C4-2B (cell line): ENCODE measurements around the gene ELOVL6.

Experiments
- H3K27ac ChIP-seq: fragments of 450-650 bp; 2 replicates; pipeline ENCODE4 v1.5.1; 2017
- ZFX ChIP-seq: fragments of 450-650 bp; IDR thresholded peaks from 2 replicates; pipeline ENCODE4 v1.6.1; 2017
- TF ChIP-seq, protein P1 (sequence below): fragments of 450-650 bp; conservative IDR thresholded peaks from 2 replicates; pipeline ENCODE4 v1.5.1; 2017; ENCODE audit warnings: mild to moderate bottlenecking

Gene ELOVL6

DNA sequence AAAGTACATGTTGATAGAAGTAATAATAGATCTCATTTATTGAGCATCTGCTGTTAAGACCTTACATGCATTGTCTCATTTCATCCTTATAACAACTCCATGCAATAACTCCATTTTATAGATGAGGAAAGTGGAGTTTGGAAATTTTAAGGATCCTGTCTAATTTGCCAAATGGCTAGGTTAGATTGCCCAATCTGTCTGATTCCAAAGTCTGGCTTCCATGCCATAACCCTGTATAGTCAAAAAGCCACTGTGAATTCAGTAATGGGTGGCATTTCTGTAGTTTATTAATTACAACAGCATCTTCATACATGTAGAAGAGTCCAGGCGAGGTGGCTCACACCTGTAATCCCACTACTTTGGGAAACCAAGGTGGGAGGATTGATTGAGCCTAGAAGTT, 8.8 kb upstream of the ELOVL6 start:
- TF ChIP-seq, protein P1, sequence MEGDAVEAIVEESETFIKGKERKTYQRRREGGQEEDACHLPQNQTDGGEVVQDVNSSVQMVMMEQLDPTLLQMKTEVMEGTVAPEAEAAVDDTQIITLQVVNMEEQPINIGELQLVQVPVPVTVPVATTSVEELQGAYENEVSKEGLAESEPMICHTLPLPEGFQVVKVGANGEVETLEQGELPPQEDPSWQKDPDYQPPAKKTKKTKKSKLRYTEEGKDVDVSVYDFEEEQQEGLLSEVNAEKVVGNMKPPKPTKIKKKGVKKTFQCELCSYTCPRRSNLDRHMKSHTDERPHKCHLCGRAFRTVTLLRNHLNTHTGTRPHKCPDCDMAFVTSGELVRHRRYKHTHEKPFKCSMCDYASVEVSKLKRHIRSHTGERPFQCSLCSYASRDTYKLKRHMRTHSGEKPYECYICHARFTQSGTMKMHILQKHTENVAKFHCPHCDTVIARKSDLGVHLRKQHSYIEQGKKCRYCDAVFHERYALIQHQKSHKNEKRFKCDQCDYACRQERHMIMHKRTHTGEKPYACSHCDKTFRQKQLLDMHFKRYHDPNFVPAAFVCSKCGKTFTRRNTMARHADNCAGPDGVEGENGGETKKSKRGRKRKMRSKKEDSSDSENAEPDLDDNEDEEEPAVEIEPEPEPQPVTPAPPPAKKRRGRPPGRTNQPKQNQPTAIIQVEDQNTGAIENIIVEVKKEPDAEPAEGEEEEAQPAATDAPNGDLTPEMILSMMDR = no peak
- TF ChIP-seq ZFX = no peak
- H3K27ac ChIP-seq = no peak overlapping the region

DNA sequence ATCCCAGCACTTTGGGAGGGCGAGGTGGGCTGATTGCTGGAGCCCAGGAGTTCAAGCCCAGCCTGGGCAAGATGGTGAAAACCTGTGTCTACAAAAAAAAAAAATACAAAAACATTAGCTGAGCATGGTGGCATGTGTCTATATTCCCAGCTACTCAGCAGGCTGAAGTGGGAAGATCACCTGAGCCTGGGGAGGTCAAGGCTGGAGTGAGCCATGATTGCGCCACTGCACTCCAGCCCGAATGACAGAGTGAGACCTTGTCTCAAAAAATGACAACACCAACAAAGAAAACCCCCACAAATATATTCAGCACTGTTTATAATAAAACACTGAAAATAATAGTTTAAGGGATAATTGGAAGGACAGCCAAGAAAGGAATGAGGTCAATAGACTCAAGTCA, 3.6 kb upstream of the ELOVL6 start:
- TF ChIP-seq, protein P1 = no peak
- no peak for TF ChIP-seq ZFX
- no peak overlapping the region for H3K27ac ChIP-seq

DNA sequence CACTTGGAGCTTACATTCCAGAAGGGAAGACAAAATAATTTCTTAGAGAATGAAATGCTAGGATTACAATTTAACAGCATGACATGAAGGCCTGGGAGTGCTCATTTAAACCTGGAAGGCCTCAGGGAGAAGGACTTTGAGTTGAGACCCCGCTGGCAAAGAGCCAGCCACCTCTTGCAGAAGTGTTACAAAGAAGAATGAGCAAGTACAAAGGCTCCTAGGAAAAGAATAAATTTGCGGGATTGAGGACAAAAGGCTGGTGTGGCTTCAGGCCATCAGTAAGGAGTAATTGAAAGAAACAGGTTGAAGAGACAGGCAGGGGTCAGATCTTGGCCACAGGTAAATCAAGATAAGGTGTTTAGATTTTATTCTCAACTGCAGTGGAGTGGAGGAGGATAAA, 3.1 kb upstream of the ELOVL6 start:
- no peak overlapping the region for H3K27ac ChIP-seq
- TF ChIP-seq, protein P1 = no peak
- TF ChIP-seq ZFX = no peak

DNA sequence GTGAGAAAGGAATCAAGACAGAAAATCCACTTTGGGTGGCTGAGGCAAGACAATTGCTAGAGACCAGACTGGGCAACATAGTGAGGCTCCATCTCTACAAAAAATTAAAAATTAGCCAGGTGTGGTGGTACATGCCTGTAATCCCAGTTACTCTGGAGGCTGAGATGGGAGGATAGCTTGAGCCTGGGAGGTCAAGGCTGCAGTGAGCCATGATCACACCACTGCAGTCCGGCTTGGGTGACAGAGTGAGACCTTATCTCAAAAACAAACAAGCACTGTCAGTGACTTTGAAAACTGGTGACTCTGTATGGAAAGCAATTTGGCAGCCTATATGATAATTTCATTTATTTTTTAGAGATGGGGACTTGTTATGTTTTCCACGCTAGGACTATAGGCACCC, 2.3 kb upstream of the ELOVL6 start:
- H3K27ac ChIP-seq = no peak overlapping the region
- TF ChIP-seq, protein P1 = no peak
- no peak for TF ChIP-seq ZFX

DNA sequence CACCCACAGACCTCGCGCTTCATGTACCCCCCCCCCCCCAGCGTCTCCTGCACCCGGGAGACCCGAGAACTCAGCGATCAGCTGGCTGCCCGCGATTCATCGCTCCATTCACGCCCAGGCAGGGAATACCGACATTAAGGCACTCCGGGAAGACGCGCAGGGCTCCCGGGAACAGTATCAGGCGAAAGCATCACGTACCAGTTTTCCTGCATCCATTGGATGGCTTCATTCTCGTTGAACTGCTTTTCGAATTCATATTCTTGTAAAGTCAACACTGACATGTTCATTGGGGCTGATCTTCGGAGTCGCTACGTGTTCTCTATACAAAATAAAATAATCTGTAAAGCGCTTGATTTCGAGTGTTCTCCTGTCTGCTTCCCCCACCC, 373 bp downstream of the ELOVL6 start:
- TF ChIP-seq, protein P1 = no peak
- no peak for TF ChIP-seq ZFX

DNA sequence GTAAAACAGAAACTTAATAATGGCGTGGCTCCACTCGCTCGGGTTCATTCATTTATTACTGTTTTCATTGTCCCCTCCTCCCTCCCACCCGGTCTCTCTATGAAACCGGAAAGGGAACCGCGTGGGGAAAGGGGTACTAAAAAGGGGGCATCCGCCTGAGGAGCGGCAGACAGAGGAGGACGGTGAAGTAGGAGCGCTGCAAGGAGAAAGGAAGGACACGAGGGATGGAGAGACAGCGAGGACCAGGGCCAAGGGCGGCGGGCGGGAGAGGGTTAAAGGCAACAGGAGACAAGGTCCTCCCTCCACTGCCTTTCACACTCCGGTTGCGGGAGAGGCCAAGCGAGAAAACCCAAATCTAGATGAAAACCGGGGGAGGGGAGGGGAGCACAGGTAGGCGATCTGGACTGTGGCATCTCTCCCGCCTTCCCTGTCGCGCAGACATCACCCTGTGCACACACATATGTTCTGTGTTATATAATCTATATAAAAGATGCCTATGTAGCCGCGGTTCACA, 829 bp downstream of the ELOVL6 start:
- no peak for TF ChIP-seq ZFX
- TF ChIP-seq, protein P1 = no peak
- peak overlapping the region; percentile 97 for H3K27ac ChIP-seq

More for the DNA sequence above, 373 bp downstream of the ELOVL6 start:
- peak overlapping the region; percentile 97 for H3K27ac ChIP-seq

DNA sequence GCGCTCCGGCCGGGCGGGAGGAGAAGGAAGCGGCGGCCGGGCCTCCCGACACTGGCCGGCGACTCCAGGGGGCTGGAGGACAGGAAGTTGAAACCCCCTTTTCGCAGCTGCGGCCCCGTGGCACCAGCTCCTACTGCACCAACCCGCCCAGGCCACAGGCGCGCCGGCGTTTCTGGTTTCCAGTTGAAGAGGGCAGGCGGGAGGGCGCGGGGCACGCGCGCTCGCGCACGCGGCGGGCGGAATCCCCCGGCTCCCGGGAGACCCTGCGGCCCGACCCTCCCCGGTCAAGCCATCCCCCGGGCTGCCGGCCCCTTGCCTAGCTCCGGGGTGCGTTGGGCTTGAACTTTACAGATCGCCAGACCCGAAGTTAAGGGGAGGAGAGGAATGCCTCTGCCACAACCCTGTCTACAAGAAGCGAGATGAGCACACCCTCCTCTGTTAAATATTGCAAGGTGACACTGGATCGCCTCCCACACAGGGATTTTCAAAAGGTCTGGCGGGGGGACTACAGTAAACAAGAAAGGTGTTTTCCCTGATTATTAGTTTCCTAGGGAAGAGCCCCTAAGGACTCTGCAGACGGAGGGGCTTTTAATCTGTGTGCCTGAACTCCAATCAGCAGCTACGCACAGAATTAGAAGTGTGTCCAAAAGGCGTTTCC, 1.4 kb downstream of the ELOVL6 start:
- TF ChIP-seq, protein P1 = no peak
- TF ChIP-seq ZFX = peak; percentile 48
- peak overlapping the region; percentile 97 for H3K27ac ChIP-seq
